Lung (tissue), 12 donors: Measurements from ENCODE around the gene OVCH1. TPM values are rescaled to one million over a fixed set of nuclear protein-coding genes. Genes with fewer than 3 reads are reported as not detected.

ENCODE experiments used
- ATAC-seq: fragments of 200-7000 bp; cut with Tn5 transposase; one replicate; pipeline ENCODE4 v1.9.1; 2020; ENCODE audit warnings: moderate number of reproducible peaks; ENCODE audit not compliant: insufficient read depth, low FRiP score
- DNase-seq, 3 donors: peaks; one replicate each; pipeline ENCODE4 v3.0.0-alpha.2; 2013 to 2017
- H3K27ac ChIP-seq, 2 donors: one replicate each; pipeline ENCODE4 v1.5.1; 2013; ENCODE audit warnings: mild to moderate bottlenecking in 2 of 2, moderate library complexity in 2 of 2, control low read depth in 1 of 2, inconsistent platforms in 1 of 2, low read depth in 1 of 2, low read length in 1 of 2
- H3K27me3 ChIP-seq, 3 donors: one replicate each; pipeline ENCODE4 v1.5.1; 2013; ENCODE audit warnings: low read length in 2 of 3; ENCODE audit not compliant: control insufficient read depth in 3 of 3, insufficient read depth in 3 of 3
- H3K36me3 ChIP-seq, 4 donors: one replicate each; pipeline ENCODE4 v1.5.1; 2013; ENCODE audit warnings: low read length in 4 of 4, mild to moderate bottlenecking in 1 of 4, moderate library complexity in 1 of 4; ENCODE audit not compliant: control insufficient read depth in 4 of 4, insufficient read depth in 4 of 4
- H3K4me1 ChIP-seq, 5 donors: one replicate each; pipeline ENCODE4 v1.5.1; 2013; ENCODE audit warnings: low read length in 5 of 5, mild to moderate bottlenecking in 2 of 5, moderate library complexity in 1 of 5; ENCODE audit not compliant: control insufficient read depth in 5 of 5, insufficient read depth in 5 of 5
- H3K4me3 ChIP-seq: one replicate; pipeline ENCODE4 v1.5.1; 2013; ENCODE audit warnings: mild to moderate bottlenecking, control low read depth, moderate library complexity
- H3K9ac ChIP-seq, 2 donors: one replicate each; pipeline ENCODE4 v1.5.1; 2013; ENCODE audit warnings: low read length in 2 of 2, control low read depth in 1 of 2; ENCODE audit not compliant: insufficient read depth in 1 of 2
- H3K9me3 ChIP-seq, 4 donors: one replicate each; pipeline ENCODE4 v1.5.1; 2013; ENCODE audit warnings: low read length in 3 of 4, mild to moderate bottlenecking in 1 of 4, moderate library complexity in 1 of 4; ENCODE audit not compliant: control insufficient read depth in 4 of 4, insufficient read depth in 3 of 4
- WGBS, 2 donors: extraction: QIAGEN DNeasy Blood & Tissue Kit; methylation state at CpG; one replicate each; pipeline ENCODE4 v1.1.7; 2013; 5-methylcytosine and 5-hydroxymethylcytosine counted together
- polyA plus RNA-seq, 2 donors: library from polyadenylated mRNA; stranded (reverse); fragments of 200-250 nt; gene quantifications; one replicate each; pipeline ENCODE4 v1.2.1, GENCODE V29; 2013
- total RNA-seq, 2 donors: library from RNA; depleted of rRNA in 1 of 2; stranded (reverse); fragments of >200 nt in 1 of 2; gene quantifications; one replicate each; pipeline ENCODE4 v1.2.1, GENCODE V29; 2014 to 2021
- TF ChIP-seq, protein P1 (sequence below): IDR thresholded peaks from 2 replicates; pipeline ENCODE4 v1.5.1; 2012; ENCODE audit warnings: mild to moderate bottlenecking; ENCODE audit errors: control extremely low read depth, extremely low read depth
- donor health status: control.
- donor health status: control.
- donor health status: Bipolar disorder and iron deficiency.
- donor health status: healthy.
- donor health status: DM: yes; HTN: yes; CAD: no.

OVCH1 gene
- total and polyA plus RNA-seq, 4 donors = 0.17 to 1.6 (median 0.69) TPM; not detected in 1

DNA sequence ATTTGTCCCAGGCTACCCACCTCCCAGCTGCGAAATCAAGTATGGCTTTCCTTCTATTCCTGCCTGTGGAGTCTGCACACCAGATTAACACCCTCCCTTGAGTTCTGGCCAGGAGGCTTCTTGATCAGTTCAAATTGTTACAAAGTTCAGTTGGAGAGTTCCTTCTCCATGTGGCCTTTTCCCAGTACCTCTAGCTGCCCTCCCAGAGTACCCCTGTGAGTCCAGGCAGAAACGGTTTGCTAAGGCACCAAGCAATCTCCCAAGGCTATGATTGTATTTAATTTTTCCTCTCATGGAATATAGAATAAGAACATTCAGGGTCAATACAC lies 66.8 kb downstream of the OVCH1 start:
- no peaks in the 10 kb centered on the region for H3K36me3 ChIP-seq
- H3K4me3 ChIP-seq = no peak overlapping the region
- no peaks in the 10 kb centered on the region for H3K27me3 ChIP-seq
- no peaks in the 10 kb centered on the region for H3K4me1 ChIP-seq
- H3K27ac ChIP-seq = no peak overlapping the region
- no peak for ATAC-seq
- no peak for DNase-seq
- WGBS, 2 donors = 84 to 94% methylated on average over 2 of the region's 2 CpGs
- H3K9me3 ChIP-seq = no peaks in the 10 kb centered on the region
- H3K9ac ChIP-seq = no peak overlapping the region
- TF ChIP-seq, protein P1, sequence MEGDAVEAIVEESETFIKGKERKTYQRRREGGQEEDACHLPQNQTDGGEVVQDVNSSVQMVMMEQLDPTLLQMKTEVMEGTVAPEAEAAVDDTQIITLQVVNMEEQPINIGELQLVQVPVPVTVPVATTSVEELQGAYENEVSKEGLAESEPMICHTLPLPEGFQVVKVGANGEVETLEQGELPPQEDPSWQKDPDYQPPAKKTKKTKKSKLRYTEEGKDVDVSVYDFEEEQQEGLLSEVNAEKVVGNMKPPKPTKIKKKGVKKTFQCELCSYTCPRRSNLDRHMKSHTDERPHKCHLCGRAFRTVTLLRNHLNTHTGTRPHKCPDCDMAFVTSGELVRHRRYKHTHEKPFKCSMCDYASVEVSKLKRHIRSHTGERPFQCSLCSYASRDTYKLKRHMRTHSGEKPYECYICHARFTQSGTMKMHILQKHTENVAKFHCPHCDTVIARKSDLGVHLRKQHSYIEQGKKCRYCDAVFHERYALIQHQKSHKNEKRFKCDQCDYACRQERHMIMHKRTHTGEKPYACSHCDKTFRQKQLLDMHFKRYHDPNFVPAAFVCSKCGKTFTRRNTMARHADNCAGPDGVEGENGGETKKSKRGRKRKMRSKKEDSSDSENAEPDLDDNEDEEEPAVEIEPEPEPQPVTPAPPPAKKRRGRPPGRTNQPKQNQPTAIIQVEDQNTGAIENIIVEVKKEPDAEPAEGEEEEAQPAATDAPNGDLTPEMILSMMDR = no peak

DNA sequence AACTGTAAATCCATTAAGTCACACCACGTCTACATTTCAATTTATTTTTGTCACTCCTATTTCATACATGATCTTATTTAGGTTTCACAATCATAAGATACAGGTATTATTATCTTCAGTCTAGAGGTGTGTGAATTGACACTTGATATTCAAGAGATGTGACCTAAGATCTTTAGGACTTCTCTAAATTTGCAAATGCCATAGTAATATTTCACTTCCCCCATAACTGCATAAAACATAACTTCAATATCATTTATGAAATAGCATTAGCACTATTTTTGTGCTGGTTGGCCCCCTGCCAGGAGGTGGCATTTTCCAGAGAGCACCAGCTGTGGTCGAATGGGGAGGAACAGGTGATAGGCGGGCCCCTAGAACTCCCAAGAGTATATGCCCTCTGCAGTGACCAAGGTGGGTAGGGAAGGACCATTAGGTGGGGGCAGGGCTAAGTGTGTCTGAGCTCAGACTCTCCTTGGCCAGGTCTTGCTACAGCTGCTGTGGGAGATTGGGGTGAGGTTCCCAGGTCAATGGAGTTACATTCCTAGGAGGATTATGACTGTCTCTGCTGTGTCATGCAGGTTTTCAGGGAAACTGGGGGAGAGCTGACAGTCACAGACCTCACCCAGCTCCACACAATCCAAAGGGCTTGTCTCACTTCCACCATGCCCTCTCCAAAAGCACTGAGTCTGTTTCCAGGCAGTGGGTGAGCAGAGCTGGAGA lies 67.3 kb downstream of the OVCH1 start:
- no peaks in the 10 kb centered on the region for H3K27me3 ChIP-seq
- no peaks in the 10 kb centered on the region for H3K36me3 ChIP-seq
- H3K4me3 ChIP-seq = no peak overlapping the region
- DNase-seq = no peak
- H3K9ac ChIP-seq = no peak overlapping the region
- no peaks in the 10 kb centered on the region for H3K9me3 ChIP-seq
- no peak for ATAC-seq
- H3K27ac ChIP-seq = no peak overlapping the region
- 76 to 80% methylated on average over 3 of the region's 3 CpGs for WGBS, 2 donors
- no peaks in the 10 kb centered on the region for H3K4me1 ChIP-seq
- TF ChIP-seq, protein P1 = no peak

DNA sequence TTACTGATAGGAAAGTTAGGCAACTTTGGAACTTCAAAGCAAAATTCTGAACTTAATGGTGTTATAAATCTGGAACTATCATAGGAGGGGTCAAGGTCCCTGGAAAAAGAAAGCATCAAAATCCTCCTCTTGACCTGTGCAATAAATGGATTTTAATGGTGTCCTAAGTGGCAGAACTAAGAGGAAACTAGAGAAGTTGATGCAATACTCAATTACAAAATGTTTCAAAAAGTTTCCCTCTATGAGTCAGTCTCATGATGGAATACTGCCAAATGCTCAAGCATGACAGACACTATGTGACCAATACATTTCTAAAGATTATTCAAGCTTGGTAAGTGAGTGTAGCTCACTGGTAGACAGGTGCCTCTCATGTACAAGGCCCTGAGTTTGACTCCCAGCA lies 68.9 kb downstream of the OVCH1 start:
- TF ChIP-seq, protein P1 = no peak
- H3K27ac ChIP-seq = no peak overlapping the region
- no peaks in the 10 kb centered on the region for H3K27me3 ChIP-seq
- H3K36me3 ChIP-seq = no peaks in the 10 kb centered on the region
- no peak overlapping the region for H3K9ac ChIP-seq
- H3K4me3 ChIP-seq = no peak overlapping the region
- no peaks in the 10 kb centered on the region for H3K9me3 ChIP-seq
- DNase-seq = peak in 1 of 3 donors; percentile 3
- H3K4me1 ChIP-seq = no peaks in the 10 kb centered on the region
- peak; percentile 43 for ATAC-seq

DNA sequence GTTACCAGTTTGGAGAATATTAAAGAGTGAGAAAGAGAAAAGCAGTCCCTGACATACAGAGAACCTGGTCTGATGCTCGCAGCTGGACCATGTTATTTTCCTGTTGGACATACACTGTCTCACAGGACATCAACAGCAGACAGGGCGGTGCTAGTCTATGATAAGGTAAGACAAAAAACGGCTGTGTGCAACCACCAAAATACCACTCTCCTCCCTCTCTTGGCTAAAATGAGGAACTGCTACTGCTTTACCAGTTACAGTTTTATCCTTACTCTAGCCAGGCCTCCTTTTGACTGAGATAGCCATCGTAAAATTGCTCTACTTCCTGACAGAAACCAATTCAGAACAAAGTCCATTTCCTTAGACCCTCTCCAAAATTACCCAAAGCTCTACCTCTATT lies 69.5 kb downstream of the OVCH1 start:
- 32 to 48% methylated on average over 4 of the region's 4 CpGs for WGBS, 2 donors
- H3K9ac ChIP-seq = no peak overlapping the region

More for the DNA sequence above, 69.5 kb downstream of the OVCH1 start:
- TF ChIP-seq, protein P1 = no peak
- Histone ChIP-seq H3K36me3 (no peaks in the 10 kb centered on the region), H3K27ac (no peak overlapping the region), H3K4me3 (no peak overlapping the region), H3K9me3 (no peaks in the 10 kb centered on the region), H3K27me3 (no peaks in the 10 kb centered on the region), H3K4me1 (no peaks in the 10 kb centered on the region)
- ATAC-seq (no peak), DNase-seq (no peak)
